MM.1S (cell line): ENCODE measurements around the gene MBP.

Experiments
- EZH2 ChIP-seq: fragments of 300-600 bp; sonication (generic); optimal IDR thresholded peaks from 2 replicates; pipeline ENCODE3; 2017; ENCODE audit warnings: low read depth, mild to moderate bottlenecking, antibody characterized with exemption, low read length, mixed read lengths
- EZH2phosphoT487 ChIP-seq: fragments of 300-600 bp; sonication (generic); IDR thresholded peaks from 2 replicates; pipeline ENCODE4 v1.6.1; 2018; ENCODE audit warnings: antibody characterized with exemption, low read length
- TF ChIP-seq, protein P1 (sequence below): fragments of 300-600 bp; sonication (generic); IDR thresholded peaks from 2 replicates; pipeline ENCODE4 v1.5.1; 2016; ENCODE audit warnings: antibody characterized with exemption, low read length, mixed read lengths

DNA sequence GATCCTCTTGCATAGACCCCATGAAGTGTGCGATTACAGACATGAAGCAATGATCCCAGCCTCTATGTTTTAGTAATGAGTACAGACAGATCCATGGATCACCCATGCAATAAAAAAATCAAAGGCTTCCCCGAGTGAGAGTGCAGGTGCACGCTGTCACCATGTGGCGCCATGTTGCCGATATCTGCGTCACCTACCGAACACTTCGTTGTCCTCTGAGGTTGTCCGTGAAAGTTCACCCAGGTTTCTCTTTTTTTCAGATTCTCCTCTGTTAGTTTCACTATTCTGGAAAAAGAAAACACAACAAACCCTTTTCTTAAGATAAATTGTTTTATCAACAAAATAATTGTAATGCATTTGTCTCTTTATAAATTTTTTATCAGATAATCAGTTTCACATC is 66.5 kb downstream of the MBP start:
- TF ChIP-seq, protein P1, sequence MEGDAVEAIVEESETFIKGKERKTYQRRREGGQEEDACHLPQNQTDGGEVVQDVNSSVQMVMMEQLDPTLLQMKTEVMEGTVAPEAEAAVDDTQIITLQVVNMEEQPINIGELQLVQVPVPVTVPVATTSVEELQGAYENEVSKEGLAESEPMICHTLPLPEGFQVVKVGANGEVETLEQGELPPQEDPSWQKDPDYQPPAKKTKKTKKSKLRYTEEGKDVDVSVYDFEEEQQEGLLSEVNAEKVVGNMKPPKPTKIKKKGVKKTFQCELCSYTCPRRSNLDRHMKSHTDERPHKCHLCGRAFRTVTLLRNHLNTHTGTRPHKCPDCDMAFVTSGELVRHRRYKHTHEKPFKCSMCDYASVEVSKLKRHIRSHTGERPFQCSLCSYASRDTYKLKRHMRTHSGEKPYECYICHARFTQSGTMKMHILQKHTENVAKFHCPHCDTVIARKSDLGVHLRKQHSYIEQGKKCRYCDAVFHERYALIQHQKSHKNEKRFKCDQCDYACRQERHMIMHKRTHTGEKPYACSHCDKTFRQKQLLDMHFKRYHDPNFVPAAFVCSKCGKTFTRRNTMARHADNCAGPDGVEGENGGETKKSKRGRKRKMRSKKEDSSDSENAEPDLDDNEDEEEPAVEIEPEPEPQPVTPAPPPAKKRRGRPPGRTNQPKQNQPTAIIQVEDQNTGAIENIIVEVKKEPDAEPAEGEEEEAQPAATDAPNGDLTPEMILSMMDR: no peak
- no peak for TF ChIP-seq EZH2phosphoT487
- TF ChIP-seq EZH2: no peak
